Spleen (tissue), 7 donors: ENCODE results near the gene TIE1.

Experiments used
- CTCF ChIP-seq, 11 experiments: fragments of 200-600 bp in 7 of 11; fragments of 450-650 bp in 4 of 11; sonication (generic) in 4 of 11; IDR thresholded peaks in 8 of 11; conservative IDR thresholded peaks in 3 of 11; 1 replicate in 7 of 11; 2 replicates in 4 of 11; pipeline versions ENCODE4 v1.4.0 to v1.8.0; 2016 to 2021; ENCODE audit warnings: antibody characterized with exemption in 11 of 11, inconsistent platforms in 4 of 11, mild to moderate bottlenecking in 1 of 11
- POLR2A ChIP-seq, 3 donors: fragments of 450-650 bp; IDR thresholded peaks; one replicate each; pipeline ENCODE4 v1.5.1; 2017; ENCODE audit warnings: antibody characterized with exemption in 3 of 3, mild to moderate bottlenecking in 1 of 3
- POLR2AphosphoS5 ChIP-seq, 3 donors: sonication (generic); formaldehyde crosslinking; IDR thresholded peaks; one replicate each; pipeline ENCODE4 v1.5.1; 2017; ENCODE audit warnings: antibody characterized with exemption in 3 of 3
- donor health status: DM: no; HTN: no; CAD: no; lungs with moderate emphysema.
- donor health status: DM: no; HTN: no; CAD: no.
- donor health status: DM: no; HTN: no; CAD: no.

DNA sequence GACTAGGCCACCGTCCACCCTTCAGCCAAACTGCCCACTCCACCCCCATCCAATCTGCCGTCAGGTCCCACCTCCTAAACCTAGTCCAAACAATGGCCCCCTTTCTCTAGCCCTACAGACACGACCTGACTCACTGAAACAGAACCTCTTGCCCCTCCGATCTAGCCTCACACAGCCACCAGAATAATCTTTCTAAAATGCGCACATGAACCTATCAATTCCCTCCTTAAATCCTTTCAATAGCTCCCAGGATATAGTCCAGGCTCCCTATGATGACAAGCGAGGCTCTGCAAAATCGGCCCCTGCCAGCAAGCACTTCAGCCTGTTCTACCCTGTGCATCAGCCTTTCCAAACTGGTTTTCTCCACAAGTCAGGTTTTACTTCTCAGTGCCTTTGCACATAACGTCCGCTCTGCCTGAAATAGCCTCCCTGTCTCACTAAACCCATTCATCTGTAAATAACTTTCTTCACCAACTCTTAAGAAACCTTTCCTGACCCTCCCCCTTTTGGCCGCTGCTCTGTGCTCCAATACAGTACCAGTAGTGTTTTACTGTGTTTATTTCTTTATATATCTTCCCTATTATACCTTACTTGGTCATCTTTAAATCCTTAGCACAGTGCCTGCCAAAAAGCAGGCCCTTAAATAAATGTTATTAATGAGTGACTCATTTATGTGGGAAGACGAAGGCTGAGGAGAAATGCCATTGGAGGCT, 49.0 kb downstream of the TIE1 start:
- TF ChIP-seq CTCF (IDR thresholded peaks at IDR 0.05 in 8 of 11, conservative IDR thresholded peaks at IDR 0.05 in 3 of 11) (no peak), POLR2AphosphoS5 (IDR thresholded peaks at IDR 0.05) (no peak), POLR2A (IDR thresholded peaks at IDR 0.05) (no peak)
